Body of pancreas (tissue), 4 donors: Measurements from ENCODE around the gene MTFMT. TPM values are rescaled to one million over a fixed set of nuclear protein-coding genes. Genes with fewer than 3 reads are reported as not detected.

Experiments used
- ATAC-seq: fragments of 150-250 bp; one replicate; pipeline ENCODE4 v1.9.1; 2016
- DNase-seq, 4 donors: peaks; one replicate each; pipeline ENCODE4 v3.0.0-alpha.2; 2019
- H3K27ac ChIP-seq, 4 donors: fragments of 200-600 bp; sonication (generic); 1 replicate in 3 of 4; 2 replicates in 1 of 4; pipeline versions ENCODE4 v1.5.1 to v1.6.1; 2016 to 2019; ENCODE audit warnings: mild to moderate bottlenecking in 1 of 4, mixed read lengths in 1 of 4, moderate library complexity in 1 of 4
- H3K27me3 ChIP-seq, 2 donors: fragments of 200-600 bp; sonication (generic); one replicate each; pipeline ENCODE4 v1.6.0; 2016; ENCODE audit warnings: mild to moderate bottlenecking in 1 of 2
- H3K36me3 ChIP-seq, 2 donors: fragments of 200-600 bp; sonication (generic); replicated peaks in 1 of 2; 2 replicates each; pipeline ENCODE4 v1.5.1; 2016; ENCODE audit warnings: low read depth in 2 of 2; ENCODE audit not compliant: insufficient read depth in 1 of 2
- H3K4me1 ChIP-seq: fragments of 200-600 bp; sonication (generic); one replicate; pipeline ENCODE4 v1.6.0; 2016
- H3K4me3 ChIP-seq, 2 donors: fragments of 200-600 bp; sonication (generic); 1 replicate in 1 of 2; 2 replicates in 1 of 2; pipeline ENCODE4 v1.5.1; 2016 to 2019
- H3K9me3 ChIP-seq, 3 donors: fragments of 200-600 bp; sonication (generic); 1 replicate in 2 of 3; 2 replicates in 1 of 3; pipeline ENCODE4 v1.5.1; 2016
- CTCF ChIP-seq, 7 experiments: fragments of 450-650 bp in 4 of 7; fragments of 200-600 bp in 3 of 7; sonication (generic) in 3 of 7; IDR thresholded peaks; one replicate each; pipeline ENCODE4 v1.5.1; 2016 to 2019; ENCODE audit warnings: antibody characterized with exemption in 7 of 7
- POLR2A ChIP-seq, 3 donors: fragments of 450-650 bp; IDR thresholded peaks; one replicate each; pipeline ENCODE4 v1.6.1; 2016; ENCODE audit warnings: antibody characterized with exemption in 3 of 3, mild to moderate bottlenecking in 2 of 3
- WGBS, 2 donors: methylation state at CpG; one replicate each; pipeline ENCODE4 v1.1.5; 2017; 5-methylcytosine and 5-hydroxymethylcytosine counted together
- intact Hi-C: fragments of 100-400 bp; cut with DNase I; formaldehyde crosslinking; loops from one replicate; pipeline ENCODE4 v1.15.1; 2023
- total RNA-seq, 2 donors: library from RNA; depleted of rRNA; stranded (reverse); fragments of >200 nt; gene quantifications; one replicate each; pipeline ENCODE4 v1.1.0, GENCODE V29; 2016

Gene MTFMT
- total RNA-seq, 2 donors from 2014 or later, result 10.1 to 22.1 TPM

DNA sequence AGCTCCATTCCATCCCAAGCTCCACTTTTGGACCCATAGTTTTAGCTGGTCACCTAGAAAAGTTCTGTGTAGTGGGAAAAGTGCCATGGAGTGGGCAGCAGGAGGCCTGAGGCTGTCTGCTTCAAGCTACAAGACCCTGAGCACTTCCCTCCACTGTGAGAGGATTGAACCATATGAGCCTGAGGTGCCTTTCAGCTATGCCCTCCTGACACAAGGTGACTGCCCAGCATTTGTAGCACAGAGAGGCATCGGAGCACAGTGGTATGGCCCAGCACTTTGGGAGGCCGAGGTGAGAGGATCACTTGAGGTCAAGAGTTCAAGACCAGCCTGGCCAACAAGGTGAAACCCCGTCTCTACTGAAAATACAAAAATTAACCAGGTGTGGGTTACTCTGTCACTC is 43.2 kb upstream of the MTFMT start:
- H3K4me1 ChIP-seq, result peaks cover 6% of the 10 kb centered on the region
- H3K27me3 ChIP-seq, result peaks cover 0 to 12% of the 10 kb centered on the region in 2 donors
- H3K4me3 ChIP-seq, result no peak overlapping the region
- ATAC-seq (no peak), DNase-seq (no peak)
- H3K27ac ChIP-seq, result no peak overlapping the region
- WGBS, 2 donors, result 85 to 88% methylated on average over 3 of the region's 3 CpGs
- intact Hi-C loops, result no loop called here
- no peaks in the 10 kb centered on the region for H3K36me3 ChIP-seq
- TF ChIP-seq CTCF (IDR thresholded peaks at IDR 0.05), result no peak
- no peak for TF ChIP-seq POLR2A (IDR thresholded peaks at IDR 0.05)
- no peaks in the 10 kb centered on the region for H3K9me3 ChIP-seq

- Histone ChIP-seq H3K4me3 (no peak overlapping the region), H3K27ac (no peak overlapping the region), H3K36me3 (no peaks in the 10 kb centered on the region), H3K4me1 (peaks cover 6% of the 10 kb centered on the region), H3K9me3 (no peaks in the 10 kb centered on the region), H3K27me3 (peaks cover 0 to 11% of the 10 kb centered on the region in 2 donors)
- intact Hi-C loops, result no loop called here
- WGBS, 2 donors, result 50 to 53% methylated on average over 1 of the region's 1 CpG
- TF ChIP-seq CTCF (IDR thresholded peaks at IDR 0.05) (no peak), POLR2A (IDR thresholded peaks at IDR 0.05) (no peak)
- ATAC-seq (no peak), DNase-seq (peak in 1 of 4 donors; percentile 26)
Observed at GRCh38 chr15:65072027-65072426, 42.6 kb upstream of the MTFMT start.

GRCh38 chr15:65071381-65071811 is 42.0 kb upstream of the MTFMT start:
- ATAC-seq (no peak), DNase-seq (peak in 1 of 4 donors; percentile 40)
- peaks cover 0 to 9% of the 10 kb centered on the region in 2 donors for H3K27me3 ChIP-seq
- 48 to 63% methylated on average over 4 to 5 of the region's 5 CpGs for WGBS, 2 donors
- no peak for TF ChIP-seq CTCF (IDR thresholded peaks at IDR 0.05)
- no peak for TF ChIP-seq POLR2A (IDR thresholded peaks at IDR 0.05)
- H3K4me1 ChIP-seq, result peaks cover 6% of the 10 kb centered on the region
- H3K9me3 ChIP-seq, result no peaks in the 10 kb centered on the region
- H3K36me3 ChIP-seq, result no peaks in the 10 kb centered on the region
- no peak overlapping the region for H3K4me3 ChIP-seq
- intact Hi-C loops, result no loop called here
- H3K27ac ChIP-seq, result no peak overlapping the region

DNA sequence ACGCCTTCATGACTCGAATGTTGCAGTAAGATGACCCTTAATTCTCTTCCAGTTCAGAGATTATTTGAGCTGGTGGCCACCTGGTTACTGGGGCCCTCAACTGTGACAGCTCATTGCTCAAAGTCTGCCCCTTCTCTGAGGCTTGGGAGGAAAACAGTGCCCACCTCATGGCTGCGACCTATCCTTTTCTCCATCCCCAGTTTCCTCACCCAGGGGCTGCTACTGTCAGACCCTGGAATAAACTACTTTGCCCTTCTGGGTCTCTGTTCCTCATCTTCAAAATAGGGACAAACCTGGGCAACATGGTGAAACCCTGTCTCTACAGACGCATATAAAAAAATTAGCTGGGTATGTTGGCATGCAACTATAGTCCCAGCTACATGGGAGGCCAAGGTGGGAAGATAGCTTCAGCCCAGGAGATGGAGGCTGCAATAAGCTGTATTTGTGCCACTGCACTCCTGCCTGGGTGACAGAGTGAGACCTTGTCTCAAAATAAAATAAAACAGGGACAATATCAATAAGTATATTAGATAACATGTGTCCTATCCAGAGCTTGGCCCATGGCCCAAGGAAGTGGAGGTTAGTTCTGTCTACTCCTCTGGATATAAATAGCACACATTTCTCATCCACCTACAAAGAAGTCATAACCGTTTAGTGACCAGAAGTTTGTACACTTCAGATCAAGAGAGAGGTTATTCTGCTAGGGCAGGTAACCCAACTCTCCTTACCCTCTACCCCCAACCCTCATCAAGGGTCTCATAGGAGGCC is 40.5 kb upstream of the MTFMT start:
- Histone ChIP-seq H3K36me3 (no peaks in the 10 kb centered on the region), H3K9me3 (no peaks in the 10 kb centered on the region), H3K27ac (no peak overlapping the region), H3K4me3 (no peak overlapping the region), H3K4me1 (peaks cover 6% of the 10 kb centered on the region), H3K27me3 (peaks cover 0 to 12% of the 10 kb centered on the region in 2 donors)
- TF ChIP-seq POLR2A (IDR thresholded peaks at IDR 0.05), result no peak
- DNase-seq, result no peak
- WGBS, 2 donors, result 63 to 72% methylated on average over 5 of the region's 5 CpGs
- ATAC-seq, result no peak
- intact Hi-C loops, result no loop called here

- H3K4me3 ChIP-seq, result no peak overlapping the region
- WGBS, 2 donors, result 56 to 78% methylated on average over 1 of the region's 1 CpG
- intact Hi-C loops, result no loop called here
- DNase-seq (peak in 3 of 4 donors; percentile 28 to 60 (median 35)), ATAC-seq (peak; percentile 49)
- no peaks in the 10 kb centered on the region for H3K9me3 ChIP-seq
- peaks cover 6% of the 10 kb centered on the region for H3K4me1 ChIP-seq
- H3K27ac ChIP-seq, result no peak overlapping the region
- peaks cover 0 to 13% of the 10 kb centered on the region in 2 donors for H3K27me3 ChIP-seq
- no peak for TF ChIP-seq CTCF (IDR thresholded peaks at IDR 0.05)
- TF ChIP-seq POLR2A (IDR thresholded peaks at IDR 0.05), result no peak
- H3K36me3 ChIP-seq, result no peaks in the 10 kb centered on the region
Observed at GRCh38 chr15:65069179-65069578, 39.7 kb upstream of the MTFMT start.
